ENCODE data around the gene CTNNA1. TPM values are rescaled to one million over a fixed set of nuclear protein-coding genes. Genes with fewer than 3 reads are reported as not detected.

Gene CTNNA1
- polyA plus RNA-seq, 1 experiment, result 140 TPM

DNA sequence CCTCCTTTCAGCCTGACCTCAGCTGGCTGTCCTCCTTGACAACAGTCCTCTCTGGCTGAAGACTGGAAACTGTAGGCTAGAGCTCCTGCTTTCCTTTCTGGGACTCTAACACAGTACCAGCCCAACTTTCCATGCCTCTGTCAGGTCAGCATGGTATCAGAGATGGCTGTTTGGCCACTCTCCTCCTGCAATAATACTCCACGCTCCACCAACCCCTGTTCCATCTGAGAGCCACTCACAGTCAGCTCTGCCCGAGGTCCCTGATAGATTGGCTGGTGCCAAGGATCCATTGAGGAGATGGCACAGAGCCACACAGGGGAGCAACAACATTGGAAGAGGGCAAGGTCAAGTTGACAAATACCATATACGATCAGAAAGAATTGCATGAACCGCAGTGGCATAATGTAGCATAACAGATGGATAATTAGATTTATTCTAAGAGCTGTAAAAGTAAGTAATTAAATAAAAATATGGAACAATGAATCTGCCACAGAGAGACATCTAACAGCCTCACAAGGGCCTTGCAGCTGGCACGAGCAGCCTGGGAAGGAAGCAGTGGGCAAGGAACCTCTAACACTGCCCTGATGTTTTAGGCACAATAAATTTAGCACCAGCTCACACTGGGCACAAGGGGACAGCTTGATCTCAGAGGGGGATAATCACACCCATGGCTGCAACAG is 216.2 kb downstream of the CTNNA1 start:
- TF ChIP-seq, protein P1, sequence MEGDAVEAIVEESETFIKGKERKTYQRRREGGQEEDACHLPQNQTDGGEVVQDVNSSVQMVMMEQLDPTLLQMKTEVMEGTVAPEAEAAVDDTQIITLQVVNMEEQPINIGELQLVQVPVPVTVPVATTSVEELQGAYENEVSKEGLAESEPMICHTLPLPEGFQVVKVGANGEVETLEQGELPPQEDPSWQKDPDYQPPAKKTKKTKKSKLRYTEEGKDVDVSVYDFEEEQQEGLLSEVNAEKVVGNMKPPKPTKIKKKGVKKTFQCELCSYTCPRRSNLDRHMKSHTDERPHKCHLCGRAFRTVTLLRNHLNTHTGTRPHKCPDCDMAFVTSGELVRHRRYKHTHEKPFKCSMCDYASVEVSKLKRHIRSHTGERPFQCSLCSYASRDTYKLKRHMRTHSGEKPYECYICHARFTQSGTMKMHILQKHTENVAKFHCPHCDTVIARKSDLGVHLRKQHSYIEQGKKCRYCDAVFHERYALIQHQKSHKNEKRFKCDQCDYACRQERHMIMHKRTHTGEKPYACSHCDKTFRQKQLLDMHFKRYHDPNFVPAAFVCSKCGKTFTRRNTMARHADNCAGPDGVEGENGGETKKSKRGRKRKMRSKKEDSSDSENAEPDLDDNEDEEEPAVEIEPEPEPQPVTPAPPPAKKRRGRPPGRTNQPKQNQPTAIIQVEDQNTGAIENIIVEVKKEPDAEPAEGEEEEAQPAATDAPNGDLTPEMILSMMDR (IDR thresholded peaks at IDR 0.05; ENCODE audit: low read depth, low read length), result no peak
- Histone ChIP-seq H3K27me3 (ENCODE audit: control insufficient read depth, insufficient read depth, low read length) (no peaks in the 10 kb centered on the region), H3K9me3 (ENCODE audit: control insufficient read depth, insufficient read depth, low read length) (no peaks in the 10 kb centered on the region), H3K27ac (ENCODE audit: low read depth, low read length) (no peak overlapping the region), H3K4me3 (ENCODE audit: low read depth, low read length) (no peak overlapping the region)
- CTCF ChIA-PET, result no interaction called here
- POLR2A ChIA-PET, result interaction anchor here (0.6 kb wide), 1 partner anchor 396 kb away, joined by 4 read pairs; no protein-coding TSS in a partner anchor
- DNase-seq (ENCODE audit: low read depth, low spot score), result no peak

DNA sequence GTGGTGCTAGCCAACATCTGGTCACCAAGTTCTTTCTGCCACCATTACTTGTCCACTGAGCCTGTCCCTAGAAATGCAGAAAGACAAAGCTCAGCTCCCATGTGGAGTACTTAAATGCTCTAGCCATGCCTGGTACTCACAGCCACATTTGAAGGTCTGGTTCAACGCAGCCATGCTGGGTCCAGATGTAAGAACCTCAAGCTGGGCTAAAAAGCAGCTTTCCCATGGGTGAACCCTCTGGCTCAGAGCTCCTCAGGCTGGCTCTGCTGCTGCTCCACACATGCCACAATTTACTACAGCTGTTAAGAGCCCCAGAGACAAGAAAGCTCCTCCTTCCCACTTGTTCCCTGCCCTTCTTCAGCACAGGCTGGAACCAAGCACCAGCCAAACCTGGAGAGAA is 219.0 kb downstream of the CTNNA1 start:
- Histone ChIP-seq H3K9me3 (ENCODE audit: control insufficient read depth, insufficient read depth, low read length) (no peaks in the 10 kb centered on the region), H3K27me3 (ENCODE audit: control insufficient read depth, insufficient read depth, low read length) (no peaks in the 10 kb centered on the region), H3K27ac (ENCODE audit: low read depth, low read length) (no peak overlapping the region), H3K4me3 (ENCODE audit: low read depth, low read length) (no peak overlapping the region)
- CTCF ChIA-PET, result no interaction called here
- DNase-seq (ENCODE audit: low read depth, low spot score), result no peak
- TF ChIP-seq, protein P1 (IDR thresholded peaks at IDR 0.05; ENCODE audit: low read depth, low read length), result no peak
- POLR2A ChIA-PET, result no interaction called here

DNA sequence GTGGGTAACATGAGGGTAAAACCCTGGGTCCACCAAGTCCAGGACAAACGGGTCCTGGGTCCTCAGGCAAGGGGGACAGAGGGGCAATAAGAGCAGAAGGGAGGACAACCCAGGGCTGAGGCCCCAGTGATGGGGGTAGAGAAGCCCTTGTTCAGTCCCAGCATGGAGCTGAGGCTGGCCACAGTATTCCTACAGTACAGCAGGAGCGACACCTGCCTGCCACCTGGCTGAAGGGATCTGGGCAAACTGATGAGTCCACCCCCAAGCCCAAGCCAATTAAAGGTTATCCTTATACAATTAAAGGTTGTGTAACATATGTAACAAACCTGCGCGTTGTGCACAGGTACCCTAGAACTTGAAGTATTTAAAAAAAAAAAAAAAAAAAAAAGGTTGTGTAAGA is 219.6 kb downstream of the CTNNA1 start:
- TF ChIP-seq, protein P1 (IDR thresholded peaks at IDR 0.05; ENCODE audit: low read depth, low read length), result no peak
- no peaks in the 10 kb centered on the region for H3K27me3 ChIP-seq (ENCODE audit: control insufficient read depth, insufficient read depth, low read length)
- POLR2A ChIA-PET, result no interaction called here
- no peaks in the 10 kb centered on the region for H3K9me3 ChIP-seq (ENCODE audit: control insufficient read depth, insufficient read depth, low read length)
- H3K4me3 ChIP-seq (ENCODE audit: low read depth, low read length), result no peak overlapping the region
- DNase-seq (ENCODE audit: low read depth, low spot score), result no peak
- no peak overlapping the region for H3K27ac ChIP-seq (ENCODE audit: low read depth, low read length)
- CTCF ChIA-PET, result no interaction called here

DNA sequence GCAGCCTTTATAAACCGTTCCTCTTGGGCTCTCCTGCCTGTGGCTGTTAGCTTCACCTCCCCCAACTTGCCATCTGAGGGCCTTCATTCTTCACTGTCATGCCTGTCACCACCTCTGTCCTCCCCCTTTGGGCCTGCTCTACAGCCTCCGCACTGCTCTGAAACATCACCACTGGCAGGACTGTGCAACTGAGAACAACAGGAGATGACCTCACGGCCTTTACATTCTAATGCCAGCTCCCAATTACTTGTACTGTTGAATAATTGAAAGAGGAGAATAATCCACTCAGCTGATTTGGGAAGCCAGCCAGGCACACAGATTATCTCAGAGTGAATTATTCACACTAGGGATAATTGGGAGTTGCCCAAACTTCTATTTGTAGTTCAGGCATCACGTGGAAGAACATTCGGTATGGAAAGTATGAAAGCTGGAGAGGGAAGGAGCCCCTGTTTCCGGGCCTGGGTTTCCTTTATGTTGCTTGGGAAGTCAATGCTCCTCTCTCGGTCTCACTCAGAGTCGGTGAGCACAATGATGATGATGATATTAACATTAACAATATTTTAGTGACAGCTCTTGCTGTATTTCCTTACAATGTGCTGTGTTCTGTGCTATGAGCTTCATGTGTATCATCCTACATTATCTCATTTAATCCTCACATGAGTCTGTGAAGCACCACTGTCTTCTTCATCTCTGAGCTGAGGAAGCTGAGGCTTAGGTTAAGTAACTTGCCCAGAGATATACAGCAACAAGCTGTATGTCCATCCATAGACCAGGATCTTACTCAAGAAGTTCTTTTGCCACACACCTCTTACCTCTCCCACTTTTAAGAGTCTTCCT is 221.2 kb downstream of the CTNNA1 start:
- no peak for DNase-seq (ENCODE audit: low read depth, low spot score)
- POLR2A ChIA-PET, result no interaction called here
- no peaks in the 10 kb centered on the region for H3K9me3 ChIP-seq (ENCODE audit: control insufficient read depth, insufficient read depth, low read length)
- TF ChIP-seq, protein P1 (IDR thresholded peaks at IDR 0.05; ENCODE audit: low read depth, low read length), result no peak
- H3K27ac ChIP-seq (ENCODE audit: low read depth, low read length), result no peak overlapping the region
- H3K4me3 ChIP-seq (ENCODE audit: low read depth, low read length), result no peak overlapping the region
- CTCF ChIA-PET, result interaction anchor here (1.1 kb wide), 1 partner anchor 10 kb away, joined by 3 read pairs; no protein-coding TSS in a partner anchor
- H3K27me3 ChIP-seq (ENCODE audit: control insufficient read depth, insufficient read depth, low read length), result no peaks in the 10 kb centered on the region
